Measurements from ENCODE around the gene SLC7A8.

The SLC7A8 gene

GRCh38 chr14:23106747-23107045, 76.8 kb downstream of the SLC7A8 start:
- TF ChIP-seq EZH2phosphoT487 (IDR thresholded peaks at IDR 0.05; ENCODE audit: low read depth): no peak
- TF ChIP-seq CTCF (IDR thresholded peaks at IDR 0.05; ENCODE audit: low read depth, low read length): no peak
- Histone ChIP-seq H3K27ac (ENCODE audit: low read length) (no peak overlapping the region), H3K4me3 (ENCODE audit: low read length) (no peak overlapping the region), H3K27me3 (ENCODE audit: low read depth, low read length) (peaks cover 18% of the 10 kb centered on the region), H2AFZ (ENCODE audit: low read depth, low read length) (no peak overlapping the region), H3K4me1 (ENCODE audit: low read length) (no peaks in the 10 kb centered on the region), H3K4me2 (ENCODE audit: low read length) (no peak overlapping the region), H3K9ac (ENCODE audit: low read length) (no peak overlapping the region), H3K9me3 (ENCODE audit: insufficient read depth, low read length) (no peaks in the 10 kb centered on the region), H4K20me1 (ENCODE audit: insufficient read depth, low read length) (no peaks in the 10 kb centered on the region), H3K79me2 (ENCODE audit: low read length) (no peaks in the 10 kb centered on the region), H3K36me3 (replicated peaks; ENCODE audit: low read depth, low read length) (no peaks in the 10 kb centered on the region)

- H3K79me2 ChIP-seq (ENCODE audit: low read length): no peaks in the 10 kb centered on the region
- no peak overlapping the region for H3K27ac ChIP-seq (ENCODE audit: low read length)
- TF ChIP-seq CTCF (IDR thresholded peaks at IDR 0.05; ENCODE audit: low read depth, low read length): no peak
- TF ChIP-seq EZH2phosphoT487 (IDR thresholded peaks at IDR 0.05; ENCODE audit: low read depth): no peak
- H2AFZ ChIP-seq (ENCODE audit: low read depth, low read length): no peak overlapping the region
- no peaks in the 10 kb centered on the region for H3K4me1 ChIP-seq (ENCODE audit: low read length)
- no peak overlapping the region for H3K9ac ChIP-seq (ENCODE audit: low read length)
- H3K27me3 ChIP-seq (ENCODE audit: low read depth, low read length): peaks cover 9% of the 10 kb centered on the region; the same call in 1 of the 2 replicates
- H3K36me3 ChIP-seq (replicated peaks; ENCODE audit: low read depth, low read length): no peaks in the 10 kb centered on the region
- H4K20me1 ChIP-seq (ENCODE audit: insufficient read depth, low read length): no peaks in the 10 kb centered on the region
- H3K9me3 ChIP-seq (ENCODE audit: insufficient read depth, low read length): no peaks in the 10 kb centered on the region
- no peak overlapping the region for H3K4me3 ChIP-seq (ENCODE audit: low read length)
- no peak overlapping the region for H3K4me2 ChIP-seq (ENCODE audit: low read length)
Measured at GRCh38 chr14:23105348-23105824, 78.1 kb downstream of the SLC7A8 start.

GRCh38 chr14:23104591-23105347, 78.7 kb downstream of the SLC7A8 start, which contains the start of gene CIROP:
Gene CIROP (minus strand): TSS chr14:23104989. CDS start chr14:23104920, 69 bp downstream.
- no peaks in the 10 kb centered on the region for H3K36me3 ChIP-seq (replicated peaks; ENCODE audit: low read depth, low read length)
- no peaks in the 10 kb centered on the region for H4K20me1 ChIP-seq (ENCODE audit: insufficient read depth, low read length)
- no peak within 1 kb of the TSS for H3K27ac ChIP-seq (ENCODE audit: low read length)
- TF ChIP-seq CTCF (IDR thresholded peaks at IDR 0.05; ENCODE audit: low read depth, low read length) (no peak), EZH2phosphoT487 (IDR thresholded peaks at IDR 0.05; ENCODE audit: low read depth) (no peak)
- H3K4me2 ChIP-seq (ENCODE audit: low read length): no peak within 1 kb of the TSS
- no peaks in the 10 kb centered on the region for H3K79me2 ChIP-seq (ENCODE audit: low read length)
- no peak within 1 kb of the TSS for H3K4me3 ChIP-seq (ENCODE audit: low read length)
- no peaks in the 10 kb centered on the region for H3K9me3 ChIP-seq (ENCODE audit: insufficient read depth, low read length)
- no peak within 1 kb of the TSS for H2AFZ ChIP-seq (ENCODE audit: low read depth, low read length)
- no peaks in the 10 kb centered on the region for H3K4me1 ChIP-seq (ENCODE audit: low read length)
- no peak within 1 kb of the TSS for H3K9ac ChIP-seq (ENCODE audit: low read length)
- peaks cover 3% of the 10 kb centered on the region; the same call in 1 of the 2 replicates for H3K27me3 ChIP-seq (ENCODE audit: low read depth, low read length)

- Histone ChIP-seq H3K4me2 (ENCODE audit: low read length) (no peak overlapping the region), H3K9me3 (ENCODE audit: insufficient read depth, low read length) (no peaks in the 10 kb centered on the region), H3K27ac (ENCODE audit: low read length) (no peak overlapping the region), H3K9ac (ENCODE audit: low read length) (no peak overlapping the region), H3K27me3 (ENCODE audit: low read depth, low read length) (no peaks in the 10 kb centered on the region), H4K20me1 (ENCODE audit: insufficient read depth, low read length) (no peaks in the 10 kb centered on the region), H3K4me1 (ENCODE audit: low read length) (no peaks in the 10 kb centered on the region), H3K36me3 (replicated peaks; ENCODE audit: low read depth, low read length) (peaks cover 1% of the 10 kb centered on the region), H2AFZ (ENCODE audit: low read depth, low read length) (no peak overlapping the region), H3K79me2 (ENCODE audit: low read length) (no peaks in the 10 kb centered on the region), H3K4me3 (ENCODE audit: low read length) (no peak overlapping the region)
- TF ChIP-seq EZH2phosphoT487 (IDR thresholded peaks at IDR 0.05; ENCODE audit: low read depth) (no peak), CTCF (IDR thresholded peaks at IDR 0.05; ENCODE audit: low read depth, low read length) (no peak)
Measured at GRCh38 chr14:23104070-23104590, 79.3 kb downstream of the SLC7A8 start.
